NB4 (cell line): ENCODE results near the gene ZSCAN12.

Experiments
- CTCF ChIP-seq: IDR thresholded peaks from one replicate; pipeline ENCODE4 v1.5.1; 2012; ENCODE audit warnings: low read depth, low read length
- POLR2A ChIP-seq: IDR thresholded peaks from 2 replicates; pipeline ENCODE4 v1.6.1; 2011; ENCODE audit warnings: mild to moderate bottlenecking; ENCODE audit not compliant: insufficient read length; ENCODE audit errors: extremely low read depth

GRCh38 chr6:28360961-28361360 is 38.6 kb downstream of the ZSCAN12 start:
- no peak for TF ChIP-seq CTCF
- no peak for TF ChIP-seq POLR2A
